NB4 (cell line): ENCODE results near the gene PIP5K1B.

Source experiments
- CTCF ChIP-seq: IDR thresholded peaks from one replicate; pipeline ENCODE4 v1.5.1; 2012; ENCODE audit warnings: low read depth, low read length
- MYC ChIP-seq: IDR thresholded peaks from 2 replicates; pipeline ENCODE4 v1.6.1; 2011; ENCODE audit warnings: low read depth, low read length
- POLR2A ChIP-seq: IDR thresholded peaks from 2 replicates; pipeline ENCODE4 v1.6.1; 2011; ENCODE audit warnings: mild to moderate bottlenecking; ENCODE audit not compliant: insufficient read length; ENCODE audit errors: extremely low read depth
- TF ChIP-seq, protein P1 (sequence below): IDR thresholded peaks from 2 replicates; pipeline ENCODE4 v1.6.1; 2011; ENCODE audit warnings: low read depth, low read length

GRCh38 chr9:68760674-68761333 lies 55.8 kb downstream of the PIP5K1B start:
- TF ChIP-seq CTCF, result no peak
- TF ChIP-seq POLR2A, result no peak
- TF ChIP-seq, protein P1, sequence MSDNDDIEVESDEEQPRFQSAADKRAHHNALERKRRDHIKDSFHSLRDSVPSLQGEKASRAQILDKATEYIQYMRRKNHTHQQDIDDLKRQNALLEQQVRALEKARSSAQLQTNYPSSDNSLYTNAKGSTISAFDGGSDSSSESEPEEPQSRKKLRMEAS, result no peak
- TF ChIP-seq MYC, result no peak
